ENCODE data around the gene ISLR.

The ISLR gene

DNA sequence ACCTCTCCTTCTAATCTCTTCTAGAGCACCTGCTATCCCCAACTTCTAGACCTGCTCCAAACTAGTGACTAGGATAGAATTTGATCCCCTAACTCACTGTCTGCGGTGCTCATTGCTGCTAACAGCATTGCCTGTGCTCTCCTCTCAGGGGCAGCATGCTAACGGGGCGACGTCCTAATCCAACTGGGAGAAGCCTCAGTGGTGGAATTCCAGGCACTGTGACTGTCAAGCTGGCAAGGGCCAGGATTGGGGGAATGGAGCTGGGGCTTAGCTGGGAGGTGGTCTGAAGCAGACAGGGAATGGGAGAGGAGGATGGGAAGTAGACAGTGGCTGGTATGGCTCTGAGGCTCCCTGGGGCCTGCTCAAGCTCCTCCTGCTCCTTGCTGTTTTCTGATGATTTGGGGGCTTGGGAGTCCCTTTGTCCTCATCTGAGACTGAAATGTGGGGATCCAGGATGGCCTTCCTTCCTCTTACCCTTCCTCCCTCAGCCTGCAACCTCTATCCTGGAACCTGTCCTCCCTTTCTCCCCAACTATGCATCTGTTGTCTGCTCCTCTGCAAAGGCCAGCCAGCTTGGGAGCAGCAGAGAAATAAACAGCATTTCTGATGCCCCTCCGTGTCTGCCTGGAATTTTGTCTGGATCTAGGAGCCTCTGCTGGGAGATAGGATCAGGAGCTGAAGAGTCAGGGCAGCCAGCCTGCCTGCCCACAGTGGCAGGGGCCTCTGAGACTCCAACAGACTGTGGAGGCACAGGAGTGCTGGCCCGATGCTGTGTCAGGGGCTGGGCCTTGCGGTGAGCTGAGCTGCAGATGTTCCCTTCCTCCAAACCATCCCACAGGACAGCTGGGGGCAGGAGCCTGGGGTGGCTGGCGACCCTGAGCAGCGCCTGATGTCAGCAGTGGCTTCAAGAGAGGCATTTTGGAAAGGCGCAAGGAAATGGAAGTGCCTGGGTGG lies 3.0 kb downstream of the ISLR start:
- TF ChIP-seq, protein P1, sequence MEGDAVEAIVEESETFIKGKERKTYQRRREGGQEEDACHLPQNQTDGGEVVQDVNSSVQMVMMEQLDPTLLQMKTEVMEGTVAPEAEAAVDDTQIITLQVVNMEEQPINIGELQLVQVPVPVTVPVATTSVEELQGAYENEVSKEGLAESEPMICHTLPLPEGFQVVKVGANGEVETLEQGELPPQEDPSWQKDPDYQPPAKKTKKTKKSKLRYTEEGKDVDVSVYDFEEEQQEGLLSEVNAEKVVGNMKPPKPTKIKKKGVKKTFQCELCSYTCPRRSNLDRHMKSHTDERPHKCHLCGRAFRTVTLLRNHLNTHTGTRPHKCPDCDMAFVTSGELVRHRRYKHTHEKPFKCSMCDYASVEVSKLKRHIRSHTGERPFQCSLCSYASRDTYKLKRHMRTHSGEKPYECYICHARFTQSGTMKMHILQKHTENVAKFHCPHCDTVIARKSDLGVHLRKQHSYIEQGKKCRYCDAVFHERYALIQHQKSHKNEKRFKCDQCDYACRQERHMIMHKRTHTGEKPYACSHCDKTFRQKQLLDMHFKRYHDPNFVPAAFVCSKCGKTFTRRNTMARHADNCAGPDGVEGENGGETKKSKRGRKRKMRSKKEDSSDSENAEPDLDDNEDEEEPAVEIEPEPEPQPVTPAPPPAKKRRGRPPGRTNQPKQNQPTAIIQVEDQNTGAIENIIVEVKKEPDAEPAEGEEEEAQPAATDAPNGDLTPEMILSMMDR (IDR thresholded peaks at IDR 0.05) = no peak
- no peak overlapping the region for H3K4me3 ChIP-seq
- intact Hi-C loops (cut with DNase I; ENCODE audit: low total_unique reads) = no loop called here
- H3K27ac ChIP-seq = peak overlapping the region; percentile 79 to 92
- H3K4me1 ChIP-seq = peaks cover 12 to 93% (median 86%) of the 10 kb centered on the region in 4 donors
- no peaks in the 10 kb centered on the region for H3K27me3 ChIP-seq
- peak; percentile 10 to 61 for DNase-seq
- no peaks in the 10 kb centered on the region for H3K9me3 ChIP-seq
- peaks cover 0 to 15% (median 7%) of the 10 kb centered on the region in 3 donors for H3K36me3 ChIP-seq

DNA sequence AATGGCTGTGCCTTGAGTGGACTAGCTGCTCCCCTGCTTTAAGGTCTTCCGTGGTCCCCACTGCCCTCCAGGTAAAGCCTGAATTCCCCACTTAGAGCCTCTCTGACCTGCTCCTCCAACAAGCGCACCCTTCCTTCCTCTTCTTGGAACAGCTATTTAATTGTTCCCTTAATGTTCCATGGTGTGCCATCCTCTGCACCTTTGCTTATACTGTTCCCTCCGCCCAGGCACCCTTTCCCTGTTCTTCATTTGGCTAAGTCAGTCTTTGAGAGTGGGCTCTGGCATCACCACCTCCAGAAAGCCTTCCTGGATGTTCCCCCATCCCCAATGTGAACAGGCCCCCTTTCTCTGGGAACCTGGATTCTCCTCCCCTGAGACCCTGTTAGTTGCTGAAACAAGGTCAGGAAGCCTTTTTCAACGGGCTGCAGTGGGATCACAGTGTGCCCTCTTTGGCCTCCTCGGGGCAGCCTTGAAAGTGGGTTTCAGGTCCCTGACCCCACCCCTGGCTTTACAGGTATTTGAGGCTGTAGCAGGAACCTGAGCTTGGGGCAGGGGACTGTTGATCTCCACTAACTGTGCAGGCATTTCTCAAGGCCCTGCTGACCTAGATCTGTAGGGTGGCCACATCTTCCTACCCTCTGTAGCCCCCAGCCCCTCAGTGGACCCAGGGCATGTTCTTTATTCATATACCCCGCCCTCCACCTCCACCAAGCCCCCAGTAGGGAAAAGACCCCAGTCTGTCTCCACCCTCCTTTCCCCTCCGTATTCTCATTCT lies 5.0 kb downstream of the ISLR start:
- Histone ChIP-seq H3K9me3 (no peaks in the 10 kb centered on the region), H3K36me3 (peaks cover 0 to 15% (median 7%) of the 10 kb centered on the region in 3 donors), H3K4me3 (no peak overlapping the region), H3K27me3 (no peaks in the 10 kb centered on the region), H3K4me1 (peaks cover 9 to 75% (median 71%) of the 10 kb centered on the region in 4 donors), H3K27ac (peak overlapping the region; percentile 79 to 92)
- TF ChIP-seq, protein P1 (IDR thresholded peaks at IDR 0.05) = no peak
- intact Hi-C loops (cut with DNase I; ENCODE audit: low total_unique reads) = no loop called here
- peak in 1 of 2 donors; percentile 60 for DNase-seq

DNA sequence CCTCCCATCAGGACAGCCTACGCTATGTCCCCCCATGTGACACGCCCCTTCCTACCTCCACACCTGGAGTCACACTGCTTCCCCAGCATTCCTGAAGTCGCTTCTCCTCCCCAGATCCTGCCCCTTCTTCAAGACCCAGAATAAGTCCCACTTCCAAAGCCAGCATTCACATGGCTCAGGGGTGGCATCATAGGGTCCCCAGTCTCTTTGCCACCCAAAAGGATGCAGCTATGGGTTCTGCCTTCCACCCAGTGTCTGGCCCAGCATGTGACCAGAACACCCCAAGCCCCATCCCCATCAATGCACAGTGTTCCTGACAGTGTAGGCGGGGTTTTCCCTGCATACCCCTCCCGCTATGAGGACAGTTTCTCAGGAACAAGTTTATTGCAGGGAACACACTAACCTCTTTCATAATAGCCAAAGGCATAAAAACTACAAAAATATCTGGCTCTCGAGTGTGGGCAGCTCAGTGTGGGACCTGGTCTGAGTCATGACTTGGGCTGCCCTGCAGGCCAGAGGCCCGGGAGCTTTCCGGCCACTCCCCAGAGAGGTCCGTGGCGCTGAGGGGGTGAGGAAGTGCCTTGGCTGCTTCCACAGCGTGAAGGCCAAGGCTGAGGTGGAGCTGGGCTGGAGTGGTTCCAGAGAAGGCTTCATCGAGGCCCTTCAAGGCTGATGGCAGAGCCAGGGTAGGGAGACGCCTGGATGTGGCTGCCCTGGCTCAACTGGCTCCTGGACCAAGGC lies 5.8 kb downstream of the ISLR start:
- Histone ChIP-seq H3K27ac (peak overlapping the region; percentile 79 to 92), H3K27me3 (no peaks in the 10 kb centered on the region), H3K4me1 (peaks cover 9 to 68% (median 64%) of the 10 kb centered on the region in 4 donors), H3K4me3 (no peak overlapping the region), H3K36me3 (peaks cover 0 to 15% (median 7%) of the 10 kb centered on the region in 3 donors), H3K9me3 (no peaks in the 10 kb centered on the region)
- intact Hi-C loops (cut with DNase I; ENCODE audit: low total_unique reads) = no loop called here
- peak; percentile 90 to 98 for DNase-seq
- TF ChIP-seq, protein P1 (IDR thresholded peaks at IDR 0.05) = no peak

DNA sequence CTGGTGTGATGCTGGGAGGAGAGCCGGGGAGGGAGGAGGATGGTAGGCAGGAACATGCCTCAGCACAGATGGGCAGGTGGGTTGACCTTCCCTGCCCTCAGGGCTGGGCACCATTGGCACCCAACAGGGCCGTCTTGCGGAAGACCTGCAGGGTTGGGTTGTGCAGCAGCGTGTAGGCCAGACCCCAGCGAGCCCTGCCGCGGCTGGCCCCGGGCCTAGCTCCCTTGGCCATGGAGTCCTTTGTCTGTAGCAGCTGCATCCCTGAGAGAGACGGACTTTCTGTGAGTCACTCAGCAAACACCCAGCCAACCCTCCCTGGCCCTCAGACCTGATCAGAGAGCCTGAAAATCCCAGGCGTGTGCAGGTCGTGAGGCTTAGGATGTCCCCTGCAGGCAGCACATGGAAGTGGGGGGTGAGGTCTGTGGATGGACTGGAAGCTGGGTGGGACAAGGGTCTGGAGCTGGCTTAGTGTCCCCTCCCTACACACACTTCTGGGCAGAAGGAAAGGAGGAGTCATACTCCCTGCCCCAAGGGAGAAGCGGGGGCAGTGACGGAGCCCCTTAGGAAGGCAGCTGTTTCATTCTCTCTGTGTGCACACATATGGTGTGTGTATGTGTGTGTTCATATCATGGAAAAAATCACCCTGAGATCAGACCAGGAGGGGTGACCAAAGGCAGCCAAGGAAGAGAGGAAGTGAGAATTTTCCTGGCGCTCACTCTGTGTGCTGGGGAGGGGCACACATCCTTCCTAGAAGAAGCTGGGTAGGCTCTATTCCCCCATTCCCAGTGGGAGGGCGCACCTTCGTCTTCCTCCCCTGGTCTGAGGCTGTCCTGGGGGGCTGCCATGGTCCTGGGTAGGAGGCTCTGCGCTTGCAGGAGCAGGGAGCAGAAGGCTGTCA lies 6.7 kb downstream of the ISLR start:
- no peaks in the 10 kb centered on the region for H3K27me3 ChIP-seq
- DNase-seq = peak in 1 of 2 donors; percentile 76
- TF ChIP-seq, protein P1 (IDR thresholded peaks at IDR 0.05) = no peak

More for the DNA sequence above, 6.7 kb downstream of the ISLR start:
- H3K27ac ChIP-seq = peak overlapping the region; percentile 8 to 67
- H3K36me3 ChIP-seq = peaks cover 0 to 14% (median 5%) of the 10 kb centered on the region in 3 donors
- no peak overlapping the region for H3K4me3 ChIP-seq
- intact Hi-C loops (cut with DNase I; ENCODE audit: low total_unique reads) = no loop called here
- peaks cover 9 to 58% (median 55%) of the 10 kb centered on the region in 4 donors for H3K4me1 ChIP-seq
- H3K9me3 ChIP-seq = no peaks in the 10 kb centered on the region
